Fibroblast of skin of left quadriceps (primary cell): ENCODE measurements around the gene GPR107.
A peak's percentile ranks its signal among the peaks of the same experiment; 100 is the strongest.

Experiments used
- DNase-seq, 2 experiments: peaks; one replicate each; pipeline ENCODE4 v3.0.0-alpha.2; 2013; ENCODE audit warnings: low read depth in 2 of 2

GPR107 gene

DNA sequence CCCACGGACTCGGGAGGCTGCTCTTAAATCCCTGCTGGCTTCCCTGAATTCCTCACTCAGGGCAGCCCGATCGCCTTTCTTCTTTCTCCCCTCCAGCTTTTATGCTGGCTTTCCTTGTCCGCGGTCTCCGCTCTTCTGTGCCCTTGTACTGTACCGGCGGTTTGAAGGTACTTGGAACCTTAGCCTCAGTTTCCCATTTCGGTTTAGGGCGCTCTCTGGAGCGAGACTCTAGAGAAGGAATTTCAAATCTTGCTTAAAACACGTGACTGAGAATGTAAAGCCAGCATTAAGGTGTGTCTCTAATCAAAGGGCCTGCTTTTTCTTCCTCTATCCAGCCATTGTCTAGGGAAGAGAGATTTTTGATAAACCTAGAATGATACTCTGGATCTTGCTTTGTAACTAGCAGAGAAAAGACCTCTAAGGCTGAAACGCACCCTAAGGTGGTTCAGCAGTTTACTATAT is 650 bp downstream of the GPR107 start:
- DNase-seq = no peak

DNA sequence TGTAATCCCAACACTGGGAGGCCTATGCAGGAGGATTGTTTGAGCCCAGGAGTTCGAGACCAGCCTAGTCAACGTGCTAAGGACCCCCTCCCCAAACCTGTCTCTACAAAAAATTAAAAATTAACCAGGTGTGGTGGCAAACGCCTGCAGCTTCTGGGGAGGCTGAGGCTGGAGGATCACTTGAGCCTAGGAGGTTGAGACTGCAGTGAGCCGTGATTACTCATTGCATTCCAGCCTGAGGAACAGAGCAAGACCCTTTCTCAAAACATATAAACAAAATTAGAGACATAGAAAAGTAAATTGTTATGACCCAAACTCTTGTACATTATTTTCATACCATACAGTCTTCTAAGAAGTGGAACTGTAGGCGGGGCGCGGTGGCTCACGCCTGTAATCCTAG is 1.1 kb downstream of the GPR107 start:
- no peak for DNase-seq

DNA sequence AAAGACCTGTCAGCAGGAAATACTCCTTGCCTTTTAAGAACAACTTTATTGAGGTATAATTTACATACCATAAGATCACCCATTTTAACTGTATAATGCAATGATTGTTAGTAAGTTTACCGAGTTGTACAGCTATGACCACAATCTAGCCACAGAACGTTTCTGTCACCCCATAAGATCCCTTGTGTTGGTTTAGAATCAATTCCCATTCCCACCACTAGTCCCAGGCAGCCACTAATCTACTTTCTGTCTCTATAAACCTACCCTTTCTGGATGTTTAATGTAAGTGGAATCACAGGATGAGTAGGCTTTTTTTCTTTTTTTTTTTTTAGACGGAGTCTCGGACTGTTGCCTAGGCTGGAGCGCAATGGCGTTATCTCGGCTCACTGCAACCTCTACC is 4.4 kb downstream of the GPR107 start:
- DNase-seq = no peak

DNA sequence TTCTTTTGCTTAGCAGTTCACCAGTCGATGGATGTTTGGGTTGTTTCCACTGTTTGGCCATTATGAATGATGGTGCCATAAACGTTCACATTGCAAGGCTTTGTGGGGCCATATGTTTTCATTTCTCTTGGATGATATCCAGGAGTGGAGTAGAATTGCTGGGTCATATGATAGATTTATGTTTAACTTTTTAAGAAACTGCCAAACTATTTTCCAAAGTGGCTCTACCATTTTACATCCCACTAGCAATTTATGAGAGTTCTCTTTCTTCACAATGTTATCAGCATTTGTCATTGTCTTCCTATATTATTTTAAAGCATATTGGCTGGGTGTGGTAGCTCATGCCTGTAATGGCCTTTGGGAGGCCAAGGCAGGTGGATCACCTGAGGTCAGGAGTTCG is 5.2 kb downstream of the GPR107 start:
- peak in 1 of 2 experiments; percentile 35 for DNase-seq

DNA sequence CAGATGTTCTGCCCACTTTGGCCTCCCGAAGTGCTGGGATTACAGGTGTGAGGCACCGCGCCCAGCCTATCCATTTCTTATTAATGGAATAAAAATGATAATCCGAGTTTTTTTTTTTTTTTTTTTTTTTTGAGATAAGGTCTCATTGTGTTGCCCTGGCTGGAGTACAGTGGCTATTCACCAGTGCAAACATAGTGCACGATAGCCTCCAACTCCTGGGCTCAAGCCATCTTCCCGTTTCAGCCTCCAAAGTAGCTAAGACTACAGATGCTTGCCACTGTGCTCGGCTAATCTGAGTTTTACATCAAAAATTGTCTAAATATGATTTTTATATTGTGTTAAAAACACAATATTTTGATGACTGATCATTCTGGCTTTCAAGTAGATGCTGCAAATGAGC is 6.6 kb downstream of the GPR107 start:
- DNase-seq = no peak

DNA sequence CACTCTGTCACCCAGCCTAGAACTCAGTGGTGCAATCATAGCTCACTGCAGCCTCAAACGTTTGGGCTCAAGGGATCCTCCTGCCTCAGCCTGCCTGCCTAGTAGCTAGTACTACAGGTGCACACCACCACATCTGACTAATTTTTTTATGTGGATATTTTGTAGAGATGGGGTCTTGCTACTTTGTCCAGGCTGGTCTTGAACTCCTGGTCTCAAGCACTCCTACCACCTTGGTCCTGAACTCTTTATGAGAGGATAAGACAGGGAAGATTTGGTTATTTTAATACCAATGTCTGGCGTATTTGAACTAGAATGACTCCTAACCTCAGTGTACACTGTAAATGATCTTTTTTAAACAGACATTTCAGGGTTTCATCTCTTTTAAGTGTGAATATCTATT is 9.0 kb downstream of the GPR107 start:
- no peak for DNase-seq

DNA sequence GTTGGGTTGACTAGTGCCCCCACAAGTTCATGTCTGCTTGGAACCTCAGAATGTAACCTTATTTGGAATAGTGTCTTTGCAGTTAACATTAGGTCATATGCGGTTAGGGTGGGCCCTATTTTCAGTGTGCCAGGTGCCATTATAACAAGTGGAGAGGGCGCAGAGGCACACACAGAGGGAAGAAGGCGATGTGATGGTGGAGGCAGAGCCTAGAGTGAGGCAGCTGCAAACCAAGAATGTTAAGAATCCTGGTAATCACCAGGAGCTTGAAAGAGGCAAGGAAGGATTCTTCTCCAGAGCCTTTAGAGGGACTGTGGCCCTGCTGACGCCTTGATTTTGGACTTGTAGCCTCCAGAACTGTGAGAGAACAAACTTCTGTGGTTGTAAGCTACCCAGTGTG is 10.9 kb downstream of the GPR107 start:
- no peak for DNase-seq

DNA sequence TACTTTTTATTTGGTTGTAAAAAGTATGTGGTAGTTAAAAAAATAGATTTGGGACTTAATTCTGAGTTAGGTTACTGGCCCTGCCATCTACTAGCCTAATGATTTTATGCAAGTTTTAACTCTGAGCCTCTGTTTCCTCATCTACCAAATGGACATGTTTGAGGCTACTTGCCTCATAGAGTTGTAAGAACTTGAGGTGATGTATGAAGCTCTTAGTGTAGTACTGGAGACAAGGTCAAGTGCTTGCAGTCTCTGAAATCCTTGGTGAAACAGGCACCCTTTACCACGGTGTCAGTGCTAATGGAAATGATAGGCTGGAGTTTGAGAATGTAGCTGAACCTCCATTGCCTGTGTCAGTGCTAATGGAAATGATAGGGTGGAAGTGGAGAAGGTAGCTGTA is 15.3 kb downstream of the GPR107 start:
- no peak for DNase-seq

DNA sequence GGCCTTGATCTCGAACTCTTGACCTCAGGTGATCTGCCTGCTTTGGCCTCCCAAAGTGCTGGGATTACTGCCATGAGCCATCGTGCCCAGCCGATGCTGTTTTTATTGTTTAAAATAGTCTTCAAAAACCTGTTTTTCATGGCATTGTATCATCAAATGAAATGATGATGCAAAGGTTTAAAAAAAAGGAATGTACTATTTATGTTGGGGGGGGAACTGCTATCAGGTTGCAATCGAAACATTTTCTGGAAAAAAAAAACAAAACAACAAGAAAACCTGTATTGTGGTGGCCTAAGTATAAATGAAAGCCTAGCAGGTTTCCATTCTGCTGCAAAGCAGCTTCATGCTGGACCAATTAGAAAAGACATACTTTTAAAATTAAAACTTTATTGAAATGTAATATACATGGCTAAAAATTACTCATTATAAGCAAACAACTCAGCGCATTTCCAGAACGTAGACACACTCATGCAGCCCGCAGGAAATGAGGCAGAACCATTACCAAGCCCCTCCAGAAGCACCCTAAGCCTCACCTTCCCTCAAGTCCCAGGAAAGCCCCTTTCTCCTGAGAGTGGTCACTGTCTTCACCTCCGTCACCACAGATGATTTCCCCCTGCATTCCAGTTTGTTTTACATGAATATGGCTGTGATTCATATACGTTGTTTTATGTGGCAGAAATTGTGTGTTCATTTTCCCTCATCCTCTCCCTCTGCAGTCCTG is 19.0 kb downstream of the GPR107 start:
- DNase-seq = peak; percentile 15 to 17

DNA sequence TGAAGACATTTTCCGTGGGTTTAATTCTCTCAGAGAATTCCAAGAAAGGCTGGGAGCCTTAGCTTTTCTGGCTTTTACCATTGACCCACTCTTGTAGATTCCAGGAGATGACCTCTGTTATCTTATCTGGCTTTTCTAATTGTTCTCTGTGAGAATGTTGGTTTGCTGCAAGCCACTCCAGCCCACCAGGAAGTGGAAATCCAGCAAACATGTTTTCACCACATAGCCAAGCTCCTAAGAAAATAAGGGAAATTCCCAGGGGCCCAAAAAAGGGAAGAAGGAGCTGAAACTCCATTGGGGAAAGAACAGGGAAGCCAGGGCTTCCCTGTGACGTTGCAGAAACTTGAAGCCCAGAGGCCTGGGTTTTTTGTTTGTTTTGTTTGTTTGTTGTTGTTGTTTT is 19.7 kb downstream of the GPR107 start:
- DNase-seq = peak; percentile 42 to 45

DNA sequence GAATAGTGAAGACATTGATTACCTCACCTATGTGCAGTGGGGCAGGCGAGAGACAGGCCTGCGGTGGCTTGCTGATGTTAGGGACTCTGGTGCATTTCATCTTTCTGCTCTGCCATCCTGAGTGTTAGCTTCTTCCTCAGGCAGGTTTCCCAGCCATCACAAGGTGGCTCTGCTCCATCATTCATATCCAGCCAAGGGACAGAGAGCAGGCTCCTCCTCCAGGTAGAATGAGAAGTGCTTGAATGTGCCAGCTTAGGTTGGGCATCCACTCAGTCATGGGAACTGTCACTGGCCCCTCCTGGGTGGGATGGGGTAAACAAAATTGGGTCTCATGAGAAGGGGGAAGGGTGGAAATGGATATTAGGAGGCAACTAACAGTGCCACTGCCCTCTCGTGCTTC is 24.8 kb downstream of the GPR107 start:
- no peak for DNase-seq

DNA sequence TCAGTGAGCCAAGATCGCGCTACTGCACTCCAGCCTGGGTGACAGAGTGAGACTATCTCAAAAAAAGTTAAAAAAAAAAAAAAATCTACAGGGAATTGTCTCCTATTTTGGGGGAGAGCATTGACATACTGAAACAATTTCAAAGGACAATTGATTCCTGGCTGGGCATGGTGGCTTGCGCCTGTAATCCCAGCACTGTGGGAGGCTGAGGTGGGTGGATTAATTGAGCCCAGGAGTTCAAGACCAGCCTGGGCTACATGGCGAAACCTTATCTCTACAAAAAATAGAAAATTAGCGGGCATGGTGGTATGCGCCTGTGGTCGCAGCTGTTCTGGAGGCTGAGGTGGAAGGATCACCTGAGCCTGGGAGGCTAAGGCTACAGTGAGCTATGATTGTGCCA is 30.6 kb downstream of the GPR107 start:
- DNase-seq = no peak

DNA sequence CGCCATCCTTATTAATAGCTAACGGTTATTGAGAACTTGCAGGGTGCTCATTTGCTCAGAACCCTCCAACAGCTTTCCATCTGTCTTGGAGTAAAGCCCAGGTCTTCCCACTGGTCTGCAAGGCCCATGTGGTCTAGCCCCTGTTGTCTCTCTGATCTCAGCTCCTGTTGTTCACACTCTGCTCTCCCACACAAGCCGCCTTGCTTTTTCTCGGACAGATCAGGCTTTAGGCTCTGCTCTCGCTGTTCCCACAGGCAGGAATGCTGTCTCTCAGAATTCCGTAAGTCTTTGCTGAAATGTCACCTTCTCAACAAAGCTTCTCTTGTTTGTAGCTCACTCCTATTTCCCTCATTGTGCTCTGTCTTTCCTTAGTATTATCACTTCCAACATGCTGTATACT is 34.3 kb downstream of the GPR107 start:
- no peak for DNase-seq

DNA sequence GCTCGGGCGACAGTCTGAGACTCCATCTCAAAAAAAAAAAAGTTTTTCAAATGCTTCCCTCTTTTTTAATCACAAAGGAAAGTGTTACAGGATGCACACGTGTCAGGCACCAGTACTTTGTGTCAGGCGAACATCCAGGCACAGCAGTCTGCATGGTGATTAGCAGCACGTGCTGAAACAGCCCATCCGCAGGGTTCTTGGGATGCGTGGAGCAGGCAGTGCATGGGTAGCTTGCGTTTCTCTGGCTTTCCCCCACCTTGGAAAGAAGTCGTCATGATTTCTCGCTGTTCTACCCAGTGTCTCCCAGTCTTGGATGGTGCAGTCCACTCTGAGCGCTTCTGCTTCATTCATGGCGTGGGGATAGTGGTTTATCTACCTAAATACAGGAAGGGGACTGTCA is 35.4 kb downstream of the GPR107 start:
- DNase-seq = no peak

DNA sequence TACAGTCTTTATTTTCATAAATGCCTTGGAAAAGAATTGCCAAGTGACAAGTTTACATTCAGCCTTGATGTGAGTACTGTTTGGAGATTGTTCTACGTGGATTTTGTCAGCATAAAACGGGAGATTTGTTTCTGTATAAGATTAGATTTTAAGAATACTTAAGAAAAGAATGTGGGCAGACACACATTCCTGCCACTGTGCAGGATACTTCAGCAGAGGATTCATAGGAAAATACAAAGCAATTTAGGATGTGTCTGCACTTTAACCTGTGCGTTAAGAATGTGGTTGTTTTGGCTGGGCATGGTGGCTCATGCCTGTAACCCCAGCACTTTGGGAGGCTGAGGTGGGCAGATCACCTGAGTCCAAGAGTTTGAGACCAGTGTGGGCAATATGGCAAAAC is 37.2 kb downstream of the GPR107 start:
- DNase-seq = no peak

DNA sequence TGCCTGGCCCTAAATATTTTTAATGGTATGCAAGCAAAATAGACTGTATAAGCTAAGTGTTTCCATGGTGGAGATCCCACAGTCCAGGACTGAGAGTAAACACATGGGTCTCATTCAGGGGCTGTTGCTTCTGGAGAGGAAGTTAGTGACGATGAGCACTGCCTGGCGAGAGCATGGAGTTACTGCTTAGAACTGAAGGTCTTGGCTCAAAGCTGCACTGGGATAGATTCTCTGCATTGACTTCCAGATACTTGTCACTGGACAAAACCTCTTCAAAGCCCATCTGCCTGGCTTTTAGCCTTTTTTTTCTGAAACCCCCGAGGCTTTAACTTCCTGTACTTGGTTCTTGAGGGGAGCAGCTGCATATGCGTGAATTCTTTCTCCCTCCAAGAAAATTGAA is 39.2 kb downstream of the GPR107 start:
- no peak for DNase-seq

DNA sequence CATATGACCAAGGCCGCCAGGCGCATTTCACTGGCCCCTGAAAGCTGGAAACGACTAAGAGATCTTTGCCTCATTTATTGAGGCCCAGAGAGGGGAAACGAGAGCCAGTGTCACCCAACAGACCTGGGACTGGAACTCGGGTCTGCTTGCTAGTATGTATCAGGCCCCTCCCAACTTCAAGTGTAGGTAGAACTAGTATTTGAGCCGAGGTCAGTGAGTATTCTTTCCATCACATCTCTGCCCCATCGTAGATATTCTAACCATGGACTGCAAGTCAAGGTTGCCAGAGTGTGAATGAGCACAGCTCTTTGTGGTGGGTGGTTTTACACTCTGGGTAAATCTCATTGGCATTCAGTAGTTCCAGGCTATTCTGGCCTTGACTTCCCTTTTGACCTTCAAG is 42.2 kb downstream of the GPR107 start:
- no peak for DNase-seq

DNA sequence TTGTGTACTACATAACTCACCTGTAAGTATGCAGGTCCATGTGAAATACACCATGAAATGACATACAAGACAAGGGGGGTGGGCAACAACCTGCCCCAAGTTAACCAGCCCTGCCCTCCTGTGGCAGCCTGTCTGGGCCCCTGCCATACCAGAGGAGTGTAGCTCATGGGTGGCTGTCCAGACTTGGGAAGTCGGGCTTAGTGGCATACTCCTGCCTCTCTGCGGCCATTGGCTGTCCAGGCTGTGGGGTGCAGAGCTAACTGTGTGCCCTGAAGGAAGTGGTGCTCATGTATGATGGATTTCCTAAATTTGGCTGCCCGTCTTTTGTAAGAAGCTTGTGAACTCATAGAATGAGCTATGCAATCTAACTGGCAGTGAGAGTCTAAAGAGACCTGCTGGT is 47.0 kb downstream of the GPR107 start:
- DNase-seq = no peak

DNA sequence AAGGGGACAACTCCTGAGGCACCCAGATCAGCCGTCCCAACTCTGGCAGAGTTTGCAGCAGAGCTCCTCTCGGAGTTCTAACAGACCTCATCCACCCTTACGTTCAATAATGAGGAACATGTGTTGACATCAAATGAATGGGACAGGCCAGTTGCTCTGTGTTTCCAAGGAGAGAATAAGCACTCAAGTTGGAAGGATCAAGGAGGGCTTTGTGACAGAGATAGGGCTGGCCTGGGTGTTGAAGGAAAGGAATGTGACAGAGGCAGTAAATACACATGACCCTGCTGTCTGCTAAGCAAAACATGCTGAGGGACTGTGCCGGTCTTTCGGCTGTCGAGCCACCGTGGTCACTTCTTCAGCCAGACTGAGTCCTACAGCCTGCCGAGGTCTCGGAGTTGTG is 48.2 kb downstream of the GPR107 start:
- no peak for DNase-seq

DNA sequence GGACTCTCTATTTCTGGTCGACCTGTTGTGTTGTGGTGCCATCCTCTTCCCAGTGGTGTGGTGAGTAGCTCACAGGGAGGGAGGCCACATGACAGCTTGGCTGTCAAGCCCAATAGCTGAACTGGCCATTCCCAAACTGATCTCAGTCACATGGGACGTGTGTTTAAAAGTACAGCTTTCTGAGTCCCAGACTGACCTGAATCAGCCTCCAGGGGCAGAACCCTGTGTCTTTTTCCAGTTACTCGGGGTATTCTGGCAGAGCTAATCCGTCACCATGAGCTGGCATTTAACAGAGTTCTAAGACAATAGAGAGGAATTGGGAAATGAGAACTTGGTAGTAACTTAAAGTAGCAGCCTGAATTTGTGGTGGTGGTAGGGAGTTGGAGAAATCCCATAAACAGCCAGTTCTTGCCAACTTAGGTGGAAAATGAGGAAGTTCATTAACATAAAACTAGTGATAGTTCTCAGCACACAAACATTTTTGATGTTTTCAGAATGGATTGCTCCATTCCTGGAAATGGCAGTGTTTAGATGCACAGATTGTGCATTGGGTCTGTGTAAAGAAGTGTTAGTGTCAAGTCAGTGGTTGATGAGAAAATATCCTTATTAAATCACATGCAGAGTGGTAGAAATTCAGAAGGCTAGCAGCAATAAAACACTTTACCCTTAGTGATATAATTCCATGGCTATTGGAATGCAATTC is 50.9 kb downstream of the GPR107 start:
- no peak for DNase-seq

DNA sequence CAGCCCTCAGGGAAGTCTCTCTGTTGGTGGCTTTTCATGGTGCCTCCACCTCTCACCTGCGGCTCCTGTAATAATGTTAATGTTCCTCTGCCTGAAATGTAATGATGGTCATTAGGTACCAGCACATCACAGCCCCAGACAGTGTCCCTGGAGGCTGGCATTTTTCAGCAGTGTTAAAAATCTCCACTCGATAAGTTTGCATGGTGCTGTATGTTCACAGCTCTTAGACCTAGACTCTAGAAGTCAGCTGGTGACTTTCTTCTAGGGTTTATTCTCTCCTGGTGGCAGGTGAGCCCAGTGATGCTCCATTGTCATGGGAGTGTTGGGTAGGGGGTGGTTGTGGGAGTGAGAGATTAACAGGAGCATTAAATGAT is 53.1 kb downstream of the GPR107 start:
- DNase-seq = no peak

DNA sequence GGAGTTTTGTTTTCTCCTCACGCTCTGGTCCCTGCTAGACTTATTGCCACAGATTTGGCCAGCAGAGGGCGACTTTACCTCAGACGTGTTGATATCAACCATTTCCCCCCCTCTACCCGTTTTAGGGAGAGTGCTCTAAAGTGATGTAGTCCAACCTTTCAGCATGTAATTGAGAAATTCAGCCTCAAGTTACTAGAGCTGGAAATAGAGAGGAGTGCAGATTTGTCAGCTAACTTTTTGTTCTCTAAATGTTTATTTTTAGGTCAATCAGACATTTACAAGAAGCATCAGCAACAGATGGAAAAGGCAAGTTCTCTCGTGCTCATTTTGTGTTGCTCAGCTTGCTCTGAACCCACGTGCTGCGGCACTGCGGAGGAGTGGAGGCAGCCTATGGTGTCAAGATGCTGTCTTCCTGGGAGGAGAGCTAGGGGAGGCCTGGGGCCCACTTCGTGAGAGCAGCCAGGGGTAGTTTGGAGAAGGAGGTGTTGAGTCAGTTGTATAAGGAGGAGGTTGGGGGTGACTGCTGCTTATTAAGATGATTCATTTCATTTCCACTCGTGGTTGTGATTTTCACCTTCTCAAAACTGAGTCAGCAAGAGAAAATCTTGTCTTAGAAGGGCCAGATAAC is 53.6 kb downstream of the GPR107 start:
- DNase-seq = peak; percentile 51 to 67

DNA sequence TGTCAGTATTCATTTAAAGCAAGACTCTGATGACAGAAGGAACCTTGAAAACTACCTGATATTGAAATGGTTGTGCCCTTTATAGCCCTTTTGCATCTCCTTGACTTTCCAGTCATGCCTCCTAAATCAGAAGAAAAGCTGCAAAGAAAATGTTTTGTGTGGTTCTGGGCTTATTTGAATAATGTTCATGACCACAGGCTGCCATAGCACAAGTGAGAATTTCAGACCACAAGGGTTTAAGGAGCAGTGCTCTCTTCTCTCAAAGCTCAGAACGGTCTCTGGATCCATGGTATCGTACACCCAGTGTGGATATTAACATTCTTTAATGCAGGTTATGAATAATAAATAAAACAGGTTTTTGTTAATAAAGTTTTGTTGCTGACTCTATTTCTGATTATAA is 54.2 kb downstream of the GPR107 start:
- DNase-seq = no peak
